CD1c-positive myeloid dendritic cell (primary cell): ENCODE measurements around the gene STARD10.
"Not testable (repeated sequence)": the region's sequence is repeated elsewhere in the genome, so short reads cannot be mapped to it uniquely, and the experiment has no call there.

Experiments
- DNase-seq: peaks from one replicate; pipeline ENCODE4 v3.0.0-alpha.2; 2016; ENCODE audit errors: extremely low spot score

Gene STARD10

DNA sequence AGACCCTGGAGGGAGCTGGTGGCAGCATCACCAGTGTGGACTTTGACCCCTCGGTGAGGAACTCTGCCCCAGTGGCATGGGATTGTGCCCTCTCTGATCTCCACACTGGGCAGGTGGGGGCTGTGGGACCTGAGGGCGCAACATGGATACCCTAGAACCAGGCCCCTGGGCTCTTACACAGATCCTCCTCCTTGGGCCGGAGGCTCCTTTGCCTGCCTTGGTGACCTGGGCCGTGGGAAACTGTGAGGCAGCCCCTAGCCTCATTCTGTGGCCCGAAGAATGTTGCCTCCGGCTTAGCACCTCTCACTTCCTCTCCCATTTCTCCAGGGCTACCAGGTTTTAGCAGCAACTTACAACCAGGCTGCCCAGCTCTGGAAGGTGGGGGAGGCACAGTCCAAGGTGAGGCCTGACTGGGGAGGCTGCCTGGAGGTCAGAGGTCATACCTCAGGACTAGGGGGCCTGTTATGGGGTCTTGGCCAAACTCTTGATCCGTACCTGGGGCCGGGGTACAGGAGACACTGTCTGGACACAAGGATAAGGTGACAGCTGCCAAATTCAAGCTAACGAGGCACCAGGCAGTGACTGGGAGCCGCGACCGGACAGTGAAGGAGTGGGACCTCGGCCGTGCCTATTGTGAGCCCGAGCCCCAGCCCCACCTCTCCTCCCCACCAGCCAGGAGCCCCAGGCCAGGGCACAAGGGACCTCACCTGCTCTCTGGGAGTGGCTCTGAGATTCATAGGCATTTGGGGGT lies 32.5 kb upstream of the STARD10 start:
- DNase-seq, result no peak

DNA sequence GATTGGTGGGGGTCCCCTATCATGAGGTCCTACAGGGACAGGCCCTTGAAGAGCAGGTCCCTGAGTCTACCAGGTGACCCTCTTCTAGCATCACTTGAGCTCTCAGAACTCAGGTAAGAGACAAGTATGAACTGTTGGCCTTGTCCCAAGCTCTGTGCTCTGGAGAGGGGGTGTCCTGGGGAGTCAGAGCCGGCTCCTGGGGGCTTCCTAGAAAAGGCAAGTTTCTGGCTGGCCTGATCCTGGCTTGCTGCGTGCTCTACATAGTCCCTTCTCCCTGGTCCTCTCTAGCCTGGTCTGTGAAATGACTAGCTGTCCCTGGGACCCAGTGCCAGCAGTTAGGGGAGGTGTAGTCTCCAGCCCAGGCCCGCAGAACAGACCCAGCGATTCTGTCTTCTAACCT lies 31.8 kb upstream of the STARD10 start:
- DNase-seq, result no peak

DNA sequence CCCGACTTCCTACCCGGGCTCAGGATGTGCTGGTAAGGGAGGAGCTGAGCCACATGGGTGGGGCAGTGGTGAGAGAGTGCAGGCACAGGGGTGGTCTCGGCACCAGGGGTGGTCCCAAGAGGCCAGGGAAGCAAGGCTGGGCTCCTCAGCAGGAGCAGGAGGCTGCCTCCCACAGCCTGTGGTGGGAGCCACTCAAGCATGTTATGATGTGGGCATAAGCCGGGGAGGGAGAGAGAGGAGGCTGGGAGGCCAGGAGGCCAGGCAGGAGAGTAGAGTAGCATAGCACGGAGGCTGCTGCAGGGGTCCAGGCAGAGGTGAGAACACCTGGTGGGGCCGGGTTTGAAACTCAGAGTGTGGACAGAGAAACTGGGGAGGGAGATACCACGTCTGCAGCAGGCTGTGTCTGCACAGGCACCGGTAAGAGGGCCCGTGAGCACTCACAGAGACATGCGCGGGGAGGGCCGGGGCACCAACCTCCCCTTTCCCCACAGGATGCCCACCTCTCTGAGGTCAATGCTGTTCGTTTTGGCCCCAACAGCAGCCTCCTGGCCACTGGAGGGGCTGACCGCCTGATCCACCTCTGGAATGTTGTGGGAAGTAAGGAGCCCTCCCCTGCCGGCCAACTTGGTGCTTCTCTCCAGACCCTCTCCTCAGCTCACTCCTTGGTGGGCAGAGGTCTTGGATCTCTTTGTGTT lies 31.1 kb upstream of the STARD10 start:
- no peak for DNase-seq

GRCh38 chr11:72824020-72824419 lies 30.2 kb upstream of the STARD10 start:
- DNase-seq, result no peak

DNA sequence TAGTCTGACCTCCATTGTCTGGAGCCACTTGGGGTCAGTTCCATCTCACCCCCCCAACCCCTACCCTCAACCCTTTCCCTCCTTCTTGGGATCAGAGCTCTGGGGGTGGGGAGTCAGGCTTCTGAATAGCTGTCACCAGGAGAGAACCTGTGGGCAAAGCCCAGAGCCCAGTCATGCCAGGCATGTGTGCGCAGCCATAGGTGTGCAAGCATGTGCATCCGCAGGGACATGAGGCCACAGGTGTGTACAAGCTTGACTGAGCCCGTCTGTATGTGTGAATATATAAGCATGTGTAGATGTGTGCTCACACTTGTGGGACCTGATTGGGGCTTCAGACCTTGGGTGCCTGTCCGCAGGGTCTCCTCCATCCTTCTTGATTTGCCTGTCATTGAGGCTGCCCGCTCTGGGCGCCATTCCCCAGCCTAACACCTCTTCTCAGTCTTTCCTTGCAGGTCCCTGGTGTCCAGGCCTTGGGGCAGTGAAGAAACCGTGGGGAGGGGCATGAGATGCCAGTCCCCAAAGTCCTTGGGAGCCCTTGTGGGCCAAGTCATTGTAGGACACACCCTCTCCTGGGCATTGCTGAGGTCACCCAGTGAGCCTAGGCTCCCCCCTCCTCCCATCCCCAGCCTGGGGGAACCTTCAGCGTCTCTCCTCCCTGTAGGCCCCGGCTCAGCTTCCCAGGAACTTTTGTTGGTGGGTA lies 29.4 kb upstream of the STARD10 start:
- no peak for DNase-seq

GRCh38 chr11:72821920-72822799 lies 28.3 kb upstream of the STARD10 start:
- peak; percentile 68 for DNase-seq

DNA sequence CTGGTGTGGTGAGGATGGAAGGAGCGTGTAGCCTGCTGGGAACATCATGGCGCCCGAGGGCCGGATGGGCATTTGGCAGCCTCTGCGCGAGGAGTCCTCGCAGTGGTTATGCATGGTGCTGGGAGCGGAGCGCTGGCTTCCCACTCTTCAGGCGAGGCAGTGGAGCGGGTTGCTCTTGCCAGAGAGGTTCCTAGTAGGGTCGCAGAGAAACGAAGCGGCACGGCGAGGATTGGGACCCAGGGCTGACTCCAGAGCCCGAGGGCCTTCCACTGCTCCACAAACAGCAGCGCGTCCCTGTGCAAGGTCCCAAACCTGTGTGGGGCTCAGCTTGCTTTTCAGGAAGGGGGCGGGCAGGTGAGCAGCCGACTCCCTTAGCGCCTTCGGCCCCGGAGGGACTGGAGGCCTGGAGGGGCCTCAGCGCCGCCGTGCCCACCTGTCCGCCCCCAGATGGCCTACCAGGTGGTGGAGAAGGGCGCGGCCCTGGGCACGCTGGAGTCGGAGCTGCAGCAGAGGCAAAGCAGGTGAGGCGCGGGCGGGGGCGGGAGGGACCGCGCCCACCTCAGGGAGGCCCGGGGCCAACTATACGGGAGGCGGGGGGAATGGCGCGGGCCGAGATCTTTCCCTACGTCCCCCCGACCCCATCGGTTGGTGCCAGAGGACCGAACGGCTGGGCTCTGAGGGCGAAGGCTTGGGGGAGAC lies 27.5 kb upstream of the STARD10 start:
- DNase-seq, result no peak

- no peak for DNase-seq
Observed at GRCh38 chr11:72820439-72821139, 26.7 kb upstream of the STARD10 start.

- no peak for DNase-seq
Observed at GRCh38 chr11:72818971-72819370, 25.1 kb upstream of the STARD10 start.

- DNase-seq, result no peak
Observed at GRCh38 chr11:72817966-72818365, 24.1 kb upstream of the STARD10 start.

DNA sequence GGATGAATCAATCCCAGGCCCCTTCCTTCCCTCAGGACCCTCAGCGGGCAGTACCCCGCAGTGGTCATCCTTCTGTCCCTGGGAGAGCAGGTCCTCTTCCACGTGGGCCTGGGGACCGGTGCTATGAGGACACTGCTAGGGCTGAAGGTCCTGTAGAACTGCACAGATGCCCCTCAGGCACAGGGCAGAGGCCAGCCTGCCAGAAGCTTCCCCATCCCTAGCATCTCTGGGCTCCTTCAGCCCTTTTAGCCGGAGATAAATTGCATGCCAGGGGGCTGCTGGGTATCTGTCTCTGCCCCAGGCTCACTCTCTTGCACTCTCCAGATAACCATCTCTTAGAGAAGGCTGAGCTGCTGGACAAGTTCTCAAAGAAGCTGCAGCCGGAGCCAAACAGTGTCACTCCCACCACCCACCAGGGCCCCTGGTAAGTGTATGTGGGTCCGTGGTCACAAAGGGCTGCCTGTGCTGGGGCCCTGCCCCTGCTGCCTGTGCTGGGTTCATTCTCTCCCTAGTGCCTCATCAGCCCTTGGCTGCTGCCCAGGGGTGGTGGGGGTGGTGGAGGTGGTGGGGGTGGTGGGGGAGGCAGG lies 22.6 kb upstream of the STARD10 start:
- no peak for DNase-seq

DNA sequence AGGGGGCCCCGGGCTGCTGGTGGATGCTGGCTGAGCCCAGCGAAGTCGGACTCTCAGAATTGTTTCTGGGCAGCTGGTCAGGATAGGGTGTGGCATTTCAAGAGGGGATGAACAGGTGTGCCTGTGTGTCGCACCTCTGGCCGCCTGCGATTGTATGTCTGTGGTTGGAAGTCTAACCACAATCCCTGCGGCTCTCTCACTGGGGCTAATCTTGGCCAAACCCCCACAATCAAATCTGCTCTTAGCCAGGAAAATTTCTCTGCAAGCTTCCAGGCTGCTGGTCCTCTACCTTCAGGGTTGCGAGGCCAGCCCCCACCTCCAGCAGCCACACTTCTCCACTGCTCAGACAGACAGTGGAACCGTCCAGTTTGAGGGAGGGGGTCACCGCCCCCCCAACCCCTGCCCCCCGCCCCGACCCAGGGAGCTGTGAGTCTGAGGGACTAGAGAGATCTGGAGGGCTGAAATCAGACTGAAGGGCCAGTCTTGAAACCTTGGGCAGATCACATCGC lies 21.3 kb upstream of the STARD10 start:
- no peak for DNase-seq

DNA sequence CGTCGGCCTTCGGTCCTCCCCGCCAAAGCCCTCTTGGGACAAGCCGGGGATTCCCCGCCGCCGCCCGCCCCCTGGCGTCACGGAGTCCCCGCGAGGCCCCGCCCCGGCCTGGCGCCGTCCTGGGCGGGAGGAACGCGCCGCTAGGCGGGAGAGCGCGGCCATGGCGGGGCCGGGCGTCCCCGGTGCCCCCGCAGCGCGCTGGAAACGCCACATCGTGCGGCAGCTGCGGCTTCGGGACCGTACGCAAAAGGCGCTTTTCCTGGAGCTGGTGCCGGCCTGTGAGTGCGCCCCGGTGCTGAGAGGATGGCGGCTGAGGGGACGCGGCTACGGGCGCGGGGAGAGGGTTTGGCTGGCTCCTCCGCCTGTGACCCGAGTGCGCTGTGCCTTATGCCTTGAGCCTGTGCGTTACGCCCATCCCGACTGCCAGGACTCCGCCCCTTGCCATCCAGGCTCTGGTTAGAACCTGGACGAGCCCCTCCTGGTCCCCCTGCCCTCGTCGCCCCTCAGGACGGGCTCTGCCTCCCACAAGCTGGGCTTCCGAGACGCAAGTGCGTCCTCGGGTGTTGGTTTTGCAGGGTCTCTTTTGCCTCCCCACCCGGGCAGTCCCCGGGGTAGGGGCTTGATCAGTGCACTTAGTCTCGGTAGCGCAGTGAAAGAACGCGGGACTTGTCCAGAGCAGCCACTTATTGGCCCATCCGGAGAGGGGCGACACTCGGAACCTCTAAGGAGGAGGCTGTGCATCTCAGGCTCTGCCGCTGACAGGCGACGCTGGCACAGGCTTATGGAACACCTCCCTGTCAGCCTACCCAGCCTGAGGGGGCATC lies 20.7 kb upstream of the STARD10 start, which contains the start of gene ATG16L2:
TSS of gene ATG16L2 (plus strand) at position 126 of the 824 bp plus-strand sequence. CDS start at position 161, 35 bp downstream.
- DNase-seq, result peak; percentile 96

DNA sequence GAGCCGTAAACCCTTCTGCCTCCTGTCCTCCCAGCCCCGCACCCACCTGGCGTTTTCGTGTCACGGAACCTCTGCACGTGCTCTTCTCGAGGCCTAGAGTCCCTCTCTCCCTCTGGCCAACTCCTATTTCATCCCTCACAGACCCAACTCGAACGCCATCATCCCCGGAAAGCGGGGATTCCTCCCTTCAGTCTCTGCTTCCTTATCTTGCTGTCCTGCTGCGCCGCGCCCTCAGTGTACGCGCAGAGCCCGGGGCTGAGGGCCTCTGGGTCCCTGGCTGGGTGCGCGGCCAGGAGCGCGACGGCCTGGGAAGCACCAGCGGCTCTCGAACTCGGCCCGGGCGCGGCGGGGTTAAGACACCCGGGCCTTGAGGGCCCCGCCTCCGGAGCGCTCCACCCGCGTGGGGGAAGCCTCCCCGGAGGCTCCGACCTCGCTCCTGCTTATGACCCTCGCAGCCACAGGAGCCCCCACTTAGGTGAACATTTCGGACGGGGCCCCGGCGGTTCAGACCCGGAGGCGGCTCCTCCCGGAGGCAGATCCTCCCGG lies 20.0 kb upstream of the STARD10 start:
- no peak for DNase-seq

- peak; percentile 76 for DNase-seq
Observed at GRCh38 chr11:72812967-72813739, 19.3 kb upstream of the STARD10 start.

DNA sequence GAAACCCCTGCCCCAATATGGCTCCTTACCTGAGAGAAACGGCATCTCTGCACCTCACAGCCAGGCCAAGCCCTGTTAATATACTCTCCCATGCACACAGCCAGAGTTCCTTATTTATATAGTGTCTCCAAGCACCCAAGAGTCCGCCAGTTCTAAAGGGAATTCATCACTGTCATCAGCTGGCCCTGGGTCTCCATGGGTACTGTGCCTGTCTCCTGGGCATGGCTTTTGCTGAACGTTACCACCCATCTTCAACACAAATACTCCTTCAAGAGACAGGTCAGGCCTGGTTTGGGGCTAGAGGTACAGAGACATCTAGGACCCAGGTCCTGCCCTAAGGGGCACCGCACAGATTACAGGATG lies 18.7 kb upstream of the STARD10 start:
- DNase-seq, result peak; percentile 58

DNA sequence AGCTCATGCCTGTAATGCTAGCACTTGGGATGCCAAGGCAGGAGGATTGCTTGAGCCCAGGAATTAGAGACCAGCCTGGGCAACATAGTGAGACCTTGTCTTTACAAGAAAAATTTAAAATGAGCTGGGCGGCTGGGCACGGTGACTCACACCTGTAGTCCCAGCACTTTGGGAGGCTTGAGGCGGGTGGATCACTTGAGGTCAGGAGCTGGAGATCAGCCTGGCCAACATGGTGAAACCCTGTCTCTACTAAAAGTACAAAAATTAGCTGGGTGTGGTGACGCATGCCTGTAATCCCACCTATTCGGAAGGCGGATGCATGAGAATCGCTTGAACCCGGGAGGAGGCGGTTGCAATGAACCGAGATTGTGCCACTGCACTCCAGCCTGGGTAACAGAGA lies 17.8 kb upstream of the STARD10 start:
- not testable (repeated sequence) for DNase-seq

DNA sequence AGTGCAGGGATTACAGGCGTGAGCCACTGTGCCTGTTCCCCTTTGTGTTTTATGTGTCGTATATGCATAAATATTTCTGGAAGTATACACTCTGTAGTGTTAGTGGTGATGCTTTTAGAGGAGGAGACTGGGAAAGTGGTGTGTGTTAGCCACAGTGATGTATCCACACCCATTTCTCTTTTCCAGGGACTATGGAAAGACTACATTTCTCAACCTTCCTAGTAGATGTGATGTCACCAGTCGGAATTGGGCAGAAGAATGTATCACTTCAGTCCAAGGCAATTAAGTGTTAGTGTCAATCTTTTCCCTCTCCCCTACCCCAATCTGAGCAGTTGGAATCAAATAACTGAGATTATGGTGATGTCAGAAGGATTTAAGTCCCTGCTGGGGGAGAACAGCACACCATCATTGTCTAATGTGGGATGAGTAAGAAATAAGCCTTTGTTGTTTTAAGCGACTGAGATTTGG lies 14.5 kb upstream of the STARD10 start:
- peak; percentile 78 for DNase-seq
